T47D (cell line): ENCODE measurements around the gene MDFI.
A peak's percentile ranks its signal among the peaks of the same experiment; 100 is the strongest.

ENCODE experiments used
- DNase-seq, 2 experiments: peaks; one replicate each; pipeline versions ENCODE4 v3.0.0 to v3.0.0-alpha.2; 2011 to 2012; ENCODE audit warnings: low read depth in 1 of 2, low spot score in 1 of 2
- JUND ChIP-seq: IDR thresholded peaks from 2 replicates; pipeline ENCODE4 v1.6.1; 2012; ENCODE audit warnings: low read depth
- in situ Hi-C: cut with HindIII; loops from 2 replicates; pipeline ENCODE4 v1.10.0; 2016; ENCODE audit warnings: low sequenced_read_pairs, low pct_unique_long_range_greater_than_20kb

MDFI gene

GRCh38 chr6:41651246-41651961 is 13.1 kb downstream of the MDFI start:
- DNase-seq: no peak
- in situ Hi-C loops: no loop called here
- no peak for TF ChIP-seq JUND

DNA sequence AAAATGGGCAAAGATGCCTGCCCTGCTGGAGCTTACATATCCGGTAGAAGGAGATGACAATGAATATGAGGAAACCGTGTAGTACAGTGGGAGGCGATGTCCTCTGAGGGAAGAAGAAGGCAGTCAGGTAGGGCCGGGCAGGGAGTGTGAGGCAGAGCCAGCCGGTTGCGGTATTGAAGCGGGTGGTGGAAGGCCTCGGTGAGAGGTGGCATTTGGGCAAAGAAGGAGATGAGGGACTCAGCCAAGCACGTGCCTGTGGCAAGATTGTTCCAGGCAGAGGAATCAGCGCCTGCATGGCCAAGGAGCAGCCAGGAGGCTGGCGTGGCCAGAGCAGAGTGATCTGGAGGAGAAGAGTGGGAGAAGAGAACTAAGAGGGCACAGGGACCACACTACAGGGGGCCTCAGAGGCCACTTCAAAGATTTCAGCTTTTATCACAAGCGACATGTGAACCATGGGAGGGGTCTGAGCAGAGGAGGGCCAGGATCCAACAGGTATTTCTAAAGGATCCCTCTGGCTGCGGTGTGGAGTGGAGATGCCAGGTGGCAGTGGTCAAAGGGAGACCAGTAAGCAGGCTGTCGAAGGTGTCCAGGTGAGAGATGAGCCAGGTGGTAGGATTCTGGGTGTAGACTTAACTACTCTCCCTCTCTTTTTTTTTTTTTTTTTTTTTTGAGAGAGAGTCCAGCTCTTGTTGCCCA is 13.8 kb downstream of the MDFI start:
- DNase-seq: no peak
- in situ Hi-C loops: no loop called here
- TF ChIP-seq JUND: no peak

DNA sequence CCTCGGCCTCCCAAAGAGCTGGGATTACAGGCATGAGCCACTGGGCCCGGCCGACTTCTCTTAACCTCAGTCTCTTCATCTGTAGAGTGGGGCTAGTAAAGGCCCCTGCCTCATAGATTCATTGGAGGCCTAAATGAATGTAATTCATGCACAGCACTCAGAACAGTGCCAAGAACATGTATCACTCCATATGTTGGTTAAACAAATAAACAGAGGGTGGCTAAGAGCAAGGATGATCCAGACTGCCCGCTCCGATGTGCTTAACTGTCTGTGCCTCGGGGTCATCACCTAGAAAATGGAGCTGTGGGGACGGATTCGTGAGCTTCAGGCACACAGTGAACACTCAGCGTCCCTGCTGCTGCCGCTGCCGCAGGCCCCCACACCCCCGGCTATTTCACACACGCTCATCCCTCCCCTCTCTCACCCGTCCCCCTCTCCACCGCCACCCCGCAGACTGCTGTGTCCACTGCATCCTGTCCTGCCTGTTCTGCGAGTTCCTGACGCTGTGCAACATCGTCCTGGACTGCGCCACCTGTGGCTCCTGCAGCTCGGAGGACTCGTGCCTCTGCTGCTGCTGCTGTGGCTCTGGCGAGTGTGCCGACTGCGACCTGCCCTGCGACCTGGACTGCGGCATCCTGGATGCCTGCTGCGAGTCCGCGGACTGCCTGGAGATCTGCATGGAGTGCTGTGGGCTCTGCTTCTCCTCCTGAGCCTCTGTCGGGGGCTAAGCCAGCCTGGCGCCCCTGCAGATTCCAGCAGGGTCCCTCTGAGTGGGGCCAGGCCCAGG is 14.8 kb downstream of the MDFI start:
- DNase-seq: peak; percentile 87 to 95
- TF ChIP-seq JUND: no peak
- in situ Hi-C loops: no loop called here

- TF ChIP-seq JUND: no peak
- in situ Hi-C loops: no loop called here
- DNase-seq: no peak
These were observed 15.4 kb downstream of the MDFI start for GRCh38 chr6:41653691-41654090.

DNA sequence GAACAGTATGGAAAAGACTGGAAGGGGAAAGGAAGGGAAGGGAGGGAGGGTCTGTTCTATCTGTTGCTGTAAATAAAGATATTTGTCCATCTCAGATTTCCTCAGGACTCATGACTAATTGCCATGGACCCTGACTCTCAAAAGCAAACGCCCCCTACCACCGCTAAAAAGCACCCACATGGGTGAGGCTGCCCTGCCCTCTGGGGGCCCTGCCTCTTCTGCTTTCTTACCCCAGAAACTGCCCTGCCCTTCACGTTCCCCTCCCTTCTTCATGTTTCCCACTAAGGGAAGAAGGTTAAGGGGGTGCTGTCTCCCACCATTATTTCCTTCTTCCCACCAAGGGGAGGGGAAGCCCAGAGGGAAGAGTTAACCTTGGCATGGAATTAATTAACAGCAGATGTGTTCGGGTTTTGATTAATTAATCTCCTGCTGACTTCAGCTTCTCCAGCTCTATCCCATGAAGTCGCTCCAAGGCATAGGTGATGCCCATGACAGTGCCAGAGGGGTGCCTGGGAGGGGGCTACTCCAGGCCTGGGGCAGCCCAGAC is 16.0 kb downstream of the MDFI start:
- no peak for DNase-seq
- no peak for TF ChIP-seq JUND
- in situ Hi-C loops: no loop called here

- in situ Hi-C loops: no loop called here
- TF ChIP-seq JUND: no peak
- DNase-seq: no peak
These were observed 16.5 kb downstream of the MDFI start for GRCh38 chr6:41654698-41655151.

DNA sequence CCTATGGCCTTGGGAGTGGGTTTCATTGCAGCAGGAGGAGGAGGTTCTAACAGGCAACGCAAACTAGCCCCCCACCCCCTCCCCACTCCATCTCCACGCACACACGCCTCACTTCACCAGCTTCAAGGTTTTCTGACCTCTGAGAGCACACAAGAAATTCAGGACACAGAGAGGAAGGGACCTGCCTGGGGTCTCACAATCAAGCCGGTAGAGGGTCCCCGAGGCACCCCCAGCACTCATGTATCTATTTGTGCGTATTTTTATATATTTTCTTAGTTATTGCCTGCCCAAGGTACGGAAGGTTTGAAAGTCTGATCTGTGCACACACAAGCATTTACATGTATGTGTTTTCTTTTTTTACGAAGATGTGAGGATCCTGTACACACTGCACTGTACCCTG is 16.9 kb downstream of the MDFI start:
- TF ChIP-seq JUND: no peak
- no peak for DNase-seq

DNA sequence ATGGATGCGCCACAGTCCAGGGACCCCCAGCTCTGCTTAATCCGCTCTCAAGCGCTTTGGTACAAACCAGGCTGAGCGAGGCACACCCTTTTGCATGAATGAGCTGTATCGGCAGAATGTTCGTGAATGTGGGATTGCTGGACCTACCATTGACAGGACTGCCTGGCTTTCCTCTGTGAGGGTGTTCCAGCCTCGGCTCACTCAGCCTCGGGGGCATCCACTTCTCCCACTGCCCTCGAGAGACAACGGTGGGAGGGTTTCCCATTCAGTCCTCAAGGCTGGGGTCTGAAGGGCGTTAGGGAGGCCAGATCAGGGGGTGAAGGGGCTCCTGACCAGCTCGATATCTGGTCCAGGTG is 17.4 kb downstream of the MDFI start:
- DNase-seq: no peak
- in situ Hi-C loops: no loop called here
- TF ChIP-seq JUND: no peak

More for the DNA sequence above, 16.9 kb downstream of the MDFI start:
- in situ Hi-C loops: no loop called here

- in situ Hi-C loops: no loop called here
- peak in 1 of 2 experiments; percentile 28 for DNase-seq
- no peak for TF ChIP-seq JUND
These were observed 17.9 kb downstream of the MDFI start for GRCh38 chr6:41656002-41656691.

- no peak for DNase-seq
- in situ Hi-C loops: no loop called here
- TF ChIP-seq JUND: no peak
These were observed 19.1 kb downstream of the MDFI start for GRCh38 chr6:41657131-41658094.

DNA sequence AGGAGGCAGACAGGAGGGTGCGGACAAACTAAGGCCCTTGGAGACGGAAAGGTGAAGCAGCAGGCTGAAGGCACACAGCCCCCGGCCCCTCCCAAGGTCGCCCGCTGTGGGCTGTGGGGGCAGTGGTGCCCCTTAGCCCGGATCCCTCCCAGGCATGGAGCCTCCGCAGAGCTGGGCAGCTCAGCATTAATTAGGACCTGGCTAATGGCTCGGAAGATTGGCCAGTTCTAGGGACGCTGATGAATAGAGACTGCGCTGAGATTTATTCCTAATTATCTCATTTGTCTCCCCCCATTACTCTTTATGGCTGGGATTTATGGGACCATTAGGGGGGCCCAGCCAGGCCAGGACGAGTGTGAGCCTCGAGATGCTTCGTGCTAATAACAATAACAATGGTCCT is 20.4 kb downstream of the MDFI start:
- no peak for TF ChIP-seq JUND

More for the DNA sequence above, 20.4 kb downstream of the MDFI start:
- no peak for DNase-seq
- in situ Hi-C loops: no loop called here
